SK-N-SH treated with all-trans-retinoic acid at 6 μM for 48 hours (cell line): Measurements from ENCODE around the gene RNF40.

ENCODE experiments used
- BACH2 ChIP-seq: fragments of 250-450 bp; sonication (Bioruptor Pico); IDR thresholded peaks from 2 replicates; pipeline ENCODE4 v1.9.0; 2021; ENCODE audit warnings: mild to moderate bottlenecking, borderline replicate concordance
- ESRRG ChIP-seq: fragments of 250-450 bp; sonication (Bioruptor Pico); IDR thresholded peaks from 2 replicates; pipeline ENCODE4 v1.6.1; 2021; ENCODE audit warnings: mild to moderate bottlenecking
- OSR1 ChIP-seq: fragments of 250-450 bp; sonication (Bioruptor Pico); IDR thresholded peaks from 2 replicates; pipeline ENCODE4 v1.8.0; 2022; ENCODE audit warnings: moderate library complexity, mild to moderate bottlenecking, inconsistent platforms
- RARB ChIP-seq: fragments of 250-450 bp; sonication (Bioruptor Pico); IDR thresholded peaks from 2 replicates; pipeline ENCODE4 v1.8.0; 2021; ENCODE audit warnings: mild to moderate bottlenecking, moderate library complexity
- SNAI2 ChIP-seq: fragments of 250-450 bp; sonication (Bioruptor Pico); IDR thresholded peaks from 2 replicates; pipeline ENCODE4 v1.5.0; 2020; ENCODE audit warnings: mild to moderate bottlenecking, moderate library complexity
- TCF4 ChIP-seq: fragments of 250-450 bp; sonication (Bioruptor Pico); IDR thresholded peaks from 2 replicates; pipeline ENCODE4 v1.8.0; 2021; ENCODE audit warnings: mild to moderate bottlenecking, moderate library complexity, borderline replicate concordance
- ZC3H10 ChIP-seq: fragments of 250-450 bp; sonication (Bioruptor Pico); IDR thresholded peaks from 2 replicates; pipeline ENCODE4 v1.5.1; 2021; ENCODE audit warnings: mild to moderate bottlenecking, moderate library complexity
- ZFP30 ChIP-seq: fragments of 450-650 bp; formaldehyde crosslinking; IDR thresholded peaks from 2 replicates; pipeline ENCODE4 v1.5.0; 2022; ENCODE audit warnings: mild to moderate bottlenecking, moderate library complexity
- TF ChIP-seq, protein P1 (sequence below): fragments of 250-450 bp; sonication (Bioruptor Pico); IDR thresholded peaks from 2 replicates; pipeline ENCODE4 v1.8.0; 2020; ENCODE audit warnings: mild to moderate bottlenecking, moderate library complexity, borderline replicate concordance
- TF ChIP-seq, protein P2 (sequence below): fragments of 250-450 bp; sonication (Bioruptor Pico); IDR thresholded peaks from 2 replicates; pipeline ENCODE4 v1.8.0; 2021; ENCODE audit warnings: low read depth, mild to moderate bottlenecking, moderate library complexity, borderline replicate concordance
- TF ChIP-seq, protein P3 (sequence below): fragments of 250-450 bp; sonication (Bioruptor Pico); IDR thresholded peaks from 2 replicates; pipeline ENCODE4 v1.5.1; 2020; ENCODE audit warnings: low read depth, mild to moderate bottlenecking, moderate library complexity
- TF ChIP-seq, protein P4 (sequence below): fragments of 250-450 bp; sonication (Bioruptor Pico); IDR thresholded peaks from 2 replicates; pipeline ENCODE4 v1.5.0; 2020; ENCODE audit warnings: mild to moderate bottlenecking, moderate library complexity

DNA sequence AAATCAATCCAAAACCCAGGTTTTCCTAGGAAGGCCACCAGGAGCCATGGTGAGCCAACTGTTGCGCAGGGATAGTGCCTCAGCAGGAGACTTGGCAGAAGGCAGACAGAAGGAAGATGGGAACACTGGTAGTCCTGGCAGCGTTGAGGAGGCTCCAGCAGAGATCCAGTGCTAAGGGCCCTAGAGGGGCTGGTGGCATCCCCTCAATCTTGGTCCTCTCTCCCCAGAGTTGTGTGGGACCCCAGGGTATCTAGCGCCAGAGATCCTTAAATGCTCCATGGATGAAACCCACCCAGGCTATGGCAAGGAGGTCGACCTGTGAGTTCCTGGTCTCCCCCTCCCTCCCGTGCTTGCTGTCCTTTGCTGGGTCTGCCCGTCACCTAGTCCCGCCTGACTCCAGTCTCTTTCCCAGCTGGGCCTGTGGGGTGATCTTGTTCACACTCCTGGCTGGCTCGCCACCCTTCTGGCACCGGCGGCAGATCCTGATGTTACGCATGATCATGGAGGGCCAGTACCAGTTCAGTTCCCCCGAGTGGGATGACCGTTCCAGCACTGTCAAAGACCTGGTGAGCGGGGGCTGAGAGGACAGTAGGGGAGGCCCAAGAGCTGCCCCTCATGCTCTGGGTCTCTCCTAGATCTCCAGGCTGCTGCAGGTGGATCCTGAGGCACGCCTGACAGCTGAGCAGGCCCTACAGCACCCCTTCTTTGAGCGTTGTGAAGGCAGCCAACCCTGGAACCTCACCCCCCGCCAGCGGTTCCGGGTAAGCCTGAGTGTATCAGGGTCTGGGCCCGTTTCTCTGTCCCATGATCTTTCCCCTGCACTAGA, 6.0 kb upstream of the RNF40 start:
- TF ChIP-seq, protein P1, sequence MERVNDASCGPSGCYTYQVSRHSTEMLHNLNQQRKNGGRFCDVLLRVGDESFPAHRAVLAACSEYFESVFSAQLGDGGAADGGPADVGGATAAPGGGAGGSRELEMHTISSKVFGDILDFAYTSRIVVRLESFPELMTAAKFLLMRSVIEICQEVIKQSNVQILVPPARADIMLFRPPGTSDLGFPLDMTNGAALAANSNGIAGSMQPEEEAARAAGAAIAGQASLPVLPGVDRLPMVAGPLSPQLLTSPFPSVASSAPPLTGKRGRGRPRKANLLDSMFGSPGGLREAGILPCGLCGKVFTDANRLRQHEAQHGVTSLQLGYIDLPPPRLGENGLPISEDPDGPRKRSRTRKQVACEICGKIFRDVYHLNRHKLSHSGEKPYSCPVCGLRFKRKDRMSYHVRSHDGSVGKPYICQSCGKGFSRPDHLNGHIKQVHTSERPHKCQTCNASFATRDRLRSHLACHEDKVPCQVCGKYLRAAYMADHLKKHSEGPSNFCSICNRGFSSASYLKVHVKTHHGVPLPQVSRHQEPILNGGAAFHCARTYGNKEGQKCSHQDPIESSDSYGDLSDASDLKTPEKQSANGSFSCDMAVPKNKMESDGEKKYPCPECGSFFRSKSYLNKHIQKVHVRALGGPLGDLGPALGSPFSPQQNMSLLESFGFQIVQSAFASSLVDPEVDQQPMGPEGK (CRISPR knock-in tag) = no peak
- TF ChIP-seq OSR1 (CRISPR knock-in tag) (no peak), SNAI2 (CRISPR knock-in tag) (no peak), TCF4 (CRISPR knock-in tag) (no peak), ESRRG (no peak), ZC3H10 (no peak), RARB (CRISPR knock-in tag) (no peak), BACH2 (CRISPR knock-in tag) (no peak), ZFP30 (CRISPR knock-in tag) (no peak)
- TF ChIP-seq, protein P2, sequence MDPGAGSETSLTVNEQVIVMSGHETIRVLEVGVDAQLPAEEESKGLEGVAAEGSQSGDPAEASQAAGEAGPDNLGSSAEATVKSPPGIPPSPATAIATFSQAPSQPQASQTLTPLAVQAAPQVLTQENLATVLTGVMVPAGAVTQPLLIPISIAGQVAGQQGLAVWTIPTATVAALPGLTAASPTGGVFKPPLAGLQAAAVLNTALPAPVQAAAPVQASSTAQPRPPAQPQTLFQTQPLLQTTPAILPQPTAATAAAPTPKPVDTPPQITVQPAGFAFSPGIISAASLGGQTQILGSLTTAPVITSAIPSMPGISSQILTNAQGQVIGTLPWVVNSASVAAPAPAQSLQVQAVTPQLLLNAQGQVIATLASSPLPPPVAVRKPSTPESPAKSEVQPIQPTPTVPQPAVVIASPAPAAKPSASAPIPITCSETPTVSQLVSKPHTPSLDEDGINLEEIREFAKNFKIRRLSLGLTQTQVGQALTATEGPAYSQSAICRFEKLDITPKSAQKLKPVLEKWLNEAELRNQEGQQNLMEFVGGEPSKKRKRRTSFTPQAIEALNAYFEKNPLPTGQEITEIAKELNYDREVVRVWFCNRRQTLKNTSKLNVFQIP (CRISPR knock-in tag) = no peak
- TF ChIP-seq, protein P3, sequence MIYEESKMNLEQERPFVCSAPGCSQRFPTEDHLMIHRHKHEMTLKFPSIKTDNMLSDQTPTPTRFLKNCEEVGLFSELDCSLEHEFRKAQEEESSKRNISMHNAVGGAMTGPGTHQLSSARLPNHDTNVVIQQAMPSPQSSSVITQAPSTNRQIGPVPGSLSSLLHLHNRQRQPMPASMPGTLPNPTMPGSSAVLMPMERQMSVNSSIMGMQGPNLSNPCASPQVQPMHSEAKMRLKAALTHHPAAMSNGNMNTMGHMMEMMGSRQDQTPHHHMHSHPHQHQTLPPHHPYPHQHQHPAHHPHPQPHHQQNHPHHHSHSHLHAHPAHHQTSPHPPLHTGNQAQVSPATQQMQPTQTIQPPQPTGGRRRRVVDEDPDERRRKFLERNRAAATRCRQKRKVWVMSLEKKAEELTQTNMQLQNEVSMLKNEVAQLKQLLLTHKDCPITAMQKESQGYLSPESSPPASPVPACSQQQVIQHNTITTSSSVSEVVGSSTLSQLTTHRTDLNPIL (CRISPR knock-in tag) = no peak
- TF ChIP-seq, protein P4, sequence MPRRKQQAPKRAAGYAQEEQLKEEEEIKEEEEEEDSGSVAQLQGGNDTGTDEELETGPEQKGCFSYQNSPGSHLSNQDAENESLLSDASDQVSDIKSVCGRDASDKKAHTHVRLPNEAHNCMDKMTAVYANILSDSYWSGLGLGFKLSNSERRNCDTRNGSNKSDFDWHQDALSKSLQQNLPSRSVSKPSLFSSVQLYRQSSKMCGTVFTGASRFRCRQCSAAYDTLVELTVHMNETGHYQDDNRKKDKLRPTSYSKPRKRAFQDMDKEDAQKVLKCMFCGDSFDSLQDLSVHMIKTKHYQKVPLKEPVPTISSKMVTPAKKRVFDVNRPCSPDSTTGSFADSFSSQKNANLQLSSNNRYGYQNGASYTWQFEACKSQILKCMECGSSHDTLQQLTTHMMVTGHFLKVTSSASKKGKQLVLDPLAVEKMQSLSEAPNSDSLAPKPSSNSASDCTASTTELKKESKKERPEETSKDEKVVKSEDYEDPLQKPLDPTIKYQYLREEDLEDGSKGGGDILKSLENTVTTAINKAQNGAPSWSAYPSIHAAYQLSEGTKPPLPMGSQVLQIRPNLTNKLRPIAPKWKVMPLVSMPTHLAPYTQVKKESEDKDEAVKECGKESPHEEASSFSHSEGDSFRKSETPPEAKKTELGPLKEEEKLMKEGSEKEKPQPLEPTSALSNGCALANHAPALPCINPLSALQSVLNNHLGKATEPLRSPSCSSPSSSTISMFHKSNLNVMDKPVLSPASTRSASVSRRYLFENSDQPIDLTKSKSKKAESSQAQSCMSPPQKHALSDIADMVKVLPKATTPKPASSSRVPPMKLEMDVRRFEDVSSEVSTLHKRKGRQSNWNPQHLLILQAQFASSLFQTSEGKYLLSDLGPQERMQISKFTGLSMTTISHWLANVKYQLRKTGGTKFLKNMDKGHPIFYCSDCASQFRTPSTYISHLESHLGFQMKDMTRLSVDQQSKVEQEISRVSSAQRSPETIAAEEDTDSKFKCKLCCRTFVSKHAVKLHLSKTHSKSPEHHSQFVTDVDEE (CRISPR knock-in tag) = no peak
